Smooth muscle cell (in vitro differentiated cells): ENCODE data around the gene PDE4D. TPM values are rescaled to one million over a fixed set of nuclear protein-coding genes. Genes with fewer than 3 reads are reported as not detected.

Experiments
- DNase-seq: peaks from one replicate; lab custom pipeline; 2025; ENCODE audit not compliant: unreplicated experiment; lab: John Stamatoyannopoulos, UW
- H2AFZ ChIP-seq: fragments of 200-600 bp; sonication (generic); 2 replicates; pipeline ENCODE4 v1.6.0; 2016; ENCODE audit warnings: antibody characterized with exemption, low read depth, mild to moderate bottlenecking
- H3F3A ChIP-seq: fragments of 200-600 bp; sonication (generic); 2 replicates; pipeline ENCODE4 v1.6.0; 2017; ENCODE audit warnings: antibody characterized with exemption, low read depth
- H3K27ac ChIP-seq: fragments of 200-600 bp; sonication (generic); 2 replicates; pipeline ENCODE4 v1.5.1; 2016; ENCODE audit warnings: low read depth, mild to moderate bottlenecking
- H3K27me3 ChIP-seq: fragments of 200-600 bp; sonication (generic); 2 replicates; pipeline ENCODE4 v1.6.1; 2016; ENCODE audit warnings: low read depth, mild to moderate bottlenecking
- H3K36me3 ChIP-seq: fragments of 200-600 bp; sonication (generic); 2 replicates; pipeline ENCODE4 v1.5.1; 2016; ENCODE audit warnings: low read depth
- H3K4me1 ChIP-seq: fragments of 200-600 bp; sonication (generic); 2 replicates; pipeline ENCODE4 v1.5.1; 2016; ENCODE audit warnings: low read depth
- H3K4me2 ChIP-seq: fragments of 200-600 bp; sonication (generic); 2 replicates; pipeline ENCODE4 v1.6.0; 2016; ENCODE audit warnings: mild to moderate bottlenecking
- H3K4me3 ChIP-seq: fragments of 200-600 bp; sonication (generic); 2 replicates; pipeline ENCODE4 v1.5.1; 2016; ENCODE audit warnings: mild to moderate bottlenecking
- H3K79me2 ChIP-seq: fragments of 200-600 bp; sonication (generic); 2 replicates; pipeline ENCODE4 v1.6.0; 2016; ENCODE audit warnings: low read depth, mild to moderate bottlenecking
- H3K9ac ChIP-seq: fragments of 200-600 bp; sonication (generic); 2 replicates; pipeline ENCODE4 v1.6.0; 2016; ENCODE audit warnings: low read depth
- H3K9me3 ChIP-seq: fragments of 200-600 bp; sonication (generic); replicated peaks from 2 replicates; pipeline ENCODE4 v1.5.1; 2016; ENCODE audit warnings: low read depth
- H4K20me1 ChIP-seq: fragments of 200-600 bp; sonication (generic); 2 replicates; pipeline ENCODE4 v1.6.0; 2016; ENCODE audit warnings: low read depth
- WGBS: methylation state at CpG from one replicate; pipeline ENCODE4 v1.1.7; 2016; ENCODE audit warnings: low lambda C conversion rate; 5-methylcytosine and 5-hydroxymethylcytosine counted together
- polyA plus RNA-seq: library from polyadenylated mRNA; unstranded; fragments of >200 nt; fragmentation: Nextera tagmentation; extraction: Ambion mirVana; gene quantifications from 2 replicates; pipeline ENCODE4 v1.2.1, GENCODE V29; 2016
- total RNA-seq: library from RNA; depleted of rRNA; stranded (reverse); fragments of >200 nt; gene quantifications from 2 replicates; pipeline ENCODE4 v1.2.3, GENCODE V29; 2014
- TF ChIP-seq, protein P1 (sequence below): fragments of 200-600 bp; sonication (generic); IDR thresholded peaks from 2 replicates; pipeline ENCODE4 v1.5.1; 2017; ENCODE audit warnings: borderline replicate concordance, mild to moderate bottlenecking, antibody characterized with exemption; ENCODE audit not compliant: insufficient read depth, poor library complexity, severe bottlenecking

Gene PDE4D
- total and polyA plus RNA-seq, 2 experiments from 2014 or later: 16.4 to 61.0 TPM

- no peaks in the 10 kb centered on the region for H3K4me1 ChIP-seq
- WGBS: 97% methylated on average over 9 of the region's 9 CpGs
- no peak overlapping the region for H3K4me2 ChIP-seq
- no peaks in the 10 kb centered on the region for H3K36me3 ChIP-seq
- H3K9ac ChIP-seq: no peak overlapping the region
- no peaks in the 10 kb centered on the region for H3K27me3 ChIP-seq
- H3F3A ChIP-seq: no peaks in the 10 kb centered on the region
- H3K9me3 ChIP-seq: no peaks in the 10 kb centered on the region
- TF ChIP-seq, protein P1, sequence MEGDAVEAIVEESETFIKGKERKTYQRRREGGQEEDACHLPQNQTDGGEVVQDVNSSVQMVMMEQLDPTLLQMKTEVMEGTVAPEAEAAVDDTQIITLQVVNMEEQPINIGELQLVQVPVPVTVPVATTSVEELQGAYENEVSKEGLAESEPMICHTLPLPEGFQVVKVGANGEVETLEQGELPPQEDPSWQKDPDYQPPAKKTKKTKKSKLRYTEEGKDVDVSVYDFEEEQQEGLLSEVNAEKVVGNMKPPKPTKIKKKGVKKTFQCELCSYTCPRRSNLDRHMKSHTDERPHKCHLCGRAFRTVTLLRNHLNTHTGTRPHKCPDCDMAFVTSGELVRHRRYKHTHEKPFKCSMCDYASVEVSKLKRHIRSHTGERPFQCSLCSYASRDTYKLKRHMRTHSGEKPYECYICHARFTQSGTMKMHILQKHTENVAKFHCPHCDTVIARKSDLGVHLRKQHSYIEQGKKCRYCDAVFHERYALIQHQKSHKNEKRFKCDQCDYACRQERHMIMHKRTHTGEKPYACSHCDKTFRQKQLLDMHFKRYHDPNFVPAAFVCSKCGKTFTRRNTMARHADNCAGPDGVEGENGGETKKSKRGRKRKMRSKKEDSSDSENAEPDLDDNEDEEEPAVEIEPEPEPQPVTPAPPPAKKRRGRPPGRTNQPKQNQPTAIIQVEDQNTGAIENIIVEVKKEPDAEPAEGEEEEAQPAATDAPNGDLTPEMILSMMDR: no peak
- H3K27ac ChIP-seq: no peak overlapping the region
- H3K4me3 ChIP-seq: no peak overlapping the region
- H2AFZ ChIP-seq: no peak overlapping the region
- DNase-seq: no peak
- no peaks in the 10 kb centered on the region for H3K79me2 ChIP-seq
- peaks cover 32% of the 10 kb centered on the region for H4K20me1 ChIP-seq
These were observed 463.4 kb downstream of the PDE4D start for GRCh38 chr5:59430066-59430685.

- TF ChIP-seq, protein P1: no peak
- H2AFZ ChIP-seq: no peak overlapping the region
- peaks cover 24% of the 10 kb centered on the region for H4K20me1 ChIP-seq
- no peaks in the 10 kb centered on the region for H3K36me3 ChIP-seq
- H3K9ac ChIP-seq: no peak overlapping the region
- DNase-seq: no peak
- H3K4me1 ChIP-seq: no peaks in the 10 kb centered on the region
- no peak overlapping the region for H3K4me2 ChIP-seq
- WGBS: 97% methylated on average over 2 of the region's 2 CpGs
- H3F3A ChIP-seq: no peaks in the 10 kb centered on the region
- no peaks in the 10 kb centered on the region for H3K27me3 ChIP-seq
- H3K79me2 ChIP-seq: no peaks in the 10 kb centered on the region
- no peak overlapping the region for H3K27ac ChIP-seq
- no peak overlapping the region for H3K4me3 ChIP-seq
- no peaks in the 10 kb centered on the region for H3K9me3 ChIP-seq
These were observed 465.1 kb downstream of the PDE4D start for GRCh38 chr5:59428391-59428790.

DNA sequence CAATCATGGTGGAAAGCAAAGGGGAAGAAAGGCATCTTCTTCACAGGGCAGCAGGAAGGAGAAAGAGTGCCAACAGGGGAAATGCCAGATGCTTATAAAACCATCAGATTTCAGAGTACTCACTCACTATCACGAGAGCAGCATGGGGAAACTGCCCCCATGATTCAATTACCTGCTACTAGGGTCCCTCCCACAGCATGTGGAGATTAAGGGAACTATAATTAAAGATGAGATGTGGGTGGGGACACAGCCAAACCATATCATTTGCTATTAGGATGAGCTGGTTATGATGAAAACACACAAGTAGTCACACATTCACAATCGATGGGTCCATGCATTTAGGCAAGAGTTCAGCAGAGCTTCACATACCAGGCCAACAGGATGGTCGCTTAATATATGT is 469.0 kb downstream of the PDE4D start:
- Histone ChIP-seq H2AFZ (no peak overlapping the region), H3K27ac (no peak overlapping the region), H3K79me2 (no peaks in the 10 kb centered on the region), H3K4me3 (no peak overlapping the region), H3K36me3 (no peaks in the 10 kb centered on the region), H3K9ac (no peak overlapping the region), H3K4me1 (no peaks in the 10 kb centered on the region), H3K9me3 (no peaks in the 10 kb centered on the region), H3F3A (no peaks in the 10 kb centered on the region), H3K4me2 (no peak overlapping the region), H4K20me1 (peaks cover 18% of the 10 kb centered on the region), H3K27me3 (no peaks in the 10 kb centered on the region)
- TF ChIP-seq, protein P1: no peak
- DNase-seq: no peak
- 89% methylated on average over 3 of the region's 3 CpGs for WGBS

- H3K4me1 ChIP-seq: no peaks in the 10 kb centered on the region
- peaks cover 18% of the 10 kb centered on the region for H4K20me1 ChIP-seq
- DNase-seq: no peak
- no peaks in the 10 kb centered on the region for H3K9me3 ChIP-seq
- no peaks in the 10 kb centered on the region for H3F3A ChIP-seq
- H3K27ac ChIP-seq: no peak overlapping the region
- TF ChIP-seq, protein P1: no peak
- H3K27me3 ChIP-seq: no peaks in the 10 kb centered on the region
- no peak overlapping the region for H3K4me2 ChIP-seq
- H3K9ac ChIP-seq: no peak overlapping the region
- H3K36me3 ChIP-seq: no peaks in the 10 kb centered on the region
- H3K4me3 ChIP-seq: no peak overlapping the region
- H3K79me2 ChIP-seq: no peaks in the 10 kb centered on the region
- H2AFZ ChIP-seq: no peak overlapping the region
These were observed 470.5 kb downstream of the PDE4D start for GRCh38 chr5:59423021-59423420.
